H1 (cell line): Measurements from ENCODE around the gene GRK6. TPM values are rescaled to one million over a fixed set of nuclear protein-coding genes. Genes with fewer than 3 reads are reported as not detected.

ENCODE experiments used
- CTCF ChIA-PET: fragments of 300-600 bp; sonication (Branson Sonifier 250); formaldehyde crosslinking; loops from one replicate; lab custom pipeline; 2021; ENCODE audit not compliant: partially characterized antibody; lab: Charles Lee
- POLR2A ChIA-PET: fragments of 300-600 bp; sonication (Branson Sonifier 250); formaldehyde crosslinking; loops from one replicate; lab custom pipeline; 2021; ENCODE audit warnings: inconsistent platforms; ENCODE audit not compliant: partially characterized antibody; lab: Charles Lee
- DNase-seq, 2 experiments: peaks; one replicate each; pipeline versions ENCODE4 v3.0.0 to v3.0.0-alpha.2; 2010 to 2022; ENCODE audit warnings: low spot score in 2 of 2, low read depth in 1 of 2, mixed read lengths in 1 of 2
- FAIRE-seq: peaks from 2 replicates; lab custom pipeline; 2011; peaks lifted over from hg19 to GRCh38; lab: Jason Lieb, UNC
- H2AFZ ChIP-seq: 2 replicates; pipeline ENCODE4 v1.8.1; 2012; ENCODE audit warnings: low read length, inconsistent platforms
- H2AK5ac ChIP-seq: 2 replicates; pipeline ENCODE4 v1.6.1; 2013; ENCODE audit warnings: low read depth, low read length
- H2BK120ac ChIP-seq: replicated peaks from 2 replicates; pipeline ENCODE3; 2013; ENCODE audit warnings: low read depth, low read length, inconsistent platforms
- H2BK12ac ChIP-seq: 2 replicates; pipeline ENCODE4 v1.6.1; 2013; ENCODE audit warnings: low read depth, low read length
- H2BK15ac ChIP-seq: 2 replicates; pipeline ENCODE4 v1.6.1; 2013; ENCODE audit warnings: low read length
- H2BK20ac ChIP-seq: 2 replicates; pipeline ENCODE4 v1.6.1; 2013; ENCODE audit warnings: low read length
- H2BK5ac ChIP-seq: 2 replicates; pipeline ENCODE4 v1.6.1; 2013; ENCODE audit warnings: low read depth, low read length
- H3K14ac ChIP-seq: 2 replicates; pipeline ENCODE4 v1.6.1; 2013; ENCODE audit warnings: inconsistent platforms; ENCODE audit not compliant: insufficient read length
- H3K18ac ChIP-seq: 2 replicates; pipeline ENCODE4 v1.6.1; 2013; ENCODE audit warnings: low read length; ENCODE audit errors: extremely low read depth
- H3K23ac ChIP-seq: 2 replicates; pipeline ENCODE4 v1.6.1; 2013; ENCODE audit warnings: inconsistent platforms; ENCODE audit not compliant: insufficient read length
- H3K23me2 ChIP-seq: 2 replicates; pipeline ENCODE4 v1.6.1; 2013; ENCODE audit warnings: low read depth, low read length
- H3K27ac ChIP-seq: 2 replicates; pipeline ENCODE4 v1.6.1; 2011; ENCODE audit warnings: low read depth, low read length, inconsistent platforms
- H3K27me3 ChIP-seq, 4 experiments: replicated peaks in 1 of 4; 1 replicate in 1 of 4; 2 replicates in 3 of 4; pipeline versions ENCODE4 v1.6.1 to v1.8.1; 2011 to 2013; ENCODE audit warnings: low read length in 3 of 4, mild to moderate bottlenecking in 3 of 4, inconsistent platforms in 2 of 4, mixed read lengths in 2 of 4, moderate library complexity in 1 of 4; ENCODE audit not compliant: control insufficient read depth in 3 of 4, insufficient read depth in 3 of 4; ENCODE audit errors: extremely low read depth in 1 of 4
- H3K36me3 ChIP-seq, 4 experiments: 2 replicates each; pipeline versions ENCODE4 v1.6.1 to v1.8.1; 2011 to 2013; ENCODE audit warnings: mild to moderate bottlenecking in 4 of 4, low read length in 3 of 4, moderate library complexity in 2 of 4, control low read depth in 1 of 4, inconsistent platforms in 1 of 4; ENCODE audit not compliant: insufficient read depth in 4 of 4, control insufficient read depth in 2 of 4
- H3K4ac ChIP-seq: replicated peaks from 2 replicates; pipeline ENCODE3; 2013; ENCODE audit warnings: low read length, low read depth, mixed read lengths, inconsistent platforms; ENCODE audit not compliant: insufficient read length
- H3K4me1 ChIP-seq, 4 experiments: replicated peaks in 1 of 4; 1 replicate in 1 of 4; 2 replicates in 3 of 4; pipeline versions ENCODE4 v1.6.1 to v1.8.1; 2011 to 2013; ENCODE audit warnings: low read length in 3 of 4, inconsistent platforms in 2 of 4, mixed read lengths in 1 of 4; ENCODE audit not compliant: insufficient read depth in 4 of 4, control insufficient read depth in 3 of 4
- H3K4me2 ChIP-seq, 2 experiments: 2 replicates each; pipeline versions ENCODE4 v1.6.1 to v1.8.1; 2011 to 2013; ENCODE audit warnings: low read depth in 2 of 2, low read length in 2 of 2, control low read depth in 1 of 2, inconsistent platforms in 1 of 2, mild to moderate bottlenecking in 1 of 2; ENCODE audit not compliant: insufficient read depth in 1 of 2
- H3K4me3 ChIP-seq, 4 experiments: fragments of 200-600, 300-600 bp in 1 of 4; sonication (generic), shearing (Covaris generic), sonication (Bioruptor Twin) in 1 of 4; 2 replicates each; pipeline versions ENCODE4 v1.5.1 to v1.8.1; 2011 to 2016; ENCODE audit warnings: low read length in 4 of 4, low read depth in 3 of 4, control low read depth in 2 of 4, inconsistent platforms in 2 of 4, mild to moderate bottlenecking in 2 of 4, mixed read lengths in 1 of 4, moderate library complexity in 1 of 4; ENCODE audit not compliant: insufficient read depth in 2 of 4; ENCODE audit errors: extremely low read depth in 1 of 4
- H3K56ac ChIP-seq: replicated peaks from 2 replicates; pipeline ENCODE3; 2013; ENCODE audit warnings: low read depth, mild to moderate bottlenecking, mixed read lengths, low read length, inconsistent platforms; ENCODE audit not compliant: insufficient read length
- H3K79me1 ChIP-seq: 2 replicates; pipeline ENCODE4 v1.6.1; 2013; ENCODE audit warnings: low read depth, low read length, control low read depth
- H3K79me2 ChIP-seq, 2 experiments: 2 replicates each; pipeline versions ENCODE4 v1.6.1 to v1.8.1; 2012 to 2013; ENCODE audit warnings: low read length in 2 of 2, mild to moderate bottlenecking in 2 of 2, inconsistent platforms in 1 of 2; ENCODE audit not compliant: insufficient read depth in 2 of 2, control insufficient read depth in 1 of 2
- H3K9ac ChIP-seq, 4 experiments: replicated peaks in 1 of 4; 1 replicate in 1 of 4; 2 replicates in 3 of 4; pipeline versions ENCODE4 v1.6.1 to v1.8.1; 2011 to 2013; ENCODE audit warnings: low read depth in 3 of 4, low read length in 3 of 4, control low read depth in 2 of 4, mild to moderate bottlenecking in 2 of 4, moderate library complexity in 2 of 4, inconsistent platforms in 1 of 4; ENCODE audit errors: extremely low read depth in 1 of 4
- H3K9me3 ChIP-seq, 2 experiments: 2 replicates each; pipeline versions ENCODE4 v1.6.1 to v1.8.1; 2012 to 2013; ENCODE audit warnings: mild to moderate bottlenecking in 2 of 2, moderate library complexity in 2 of 2, control low read depth in 1 of 2, inconsistent platforms in 1 of 2, low read depth in 1 of 2, low read length in 1 of 2, mixed read lengths in 1 of 2; ENCODE audit not compliant: insufficient read depth in 2 of 2
- H4K20me1 ChIP-seq, 2 experiments: replicated peaks in 1 of 2; 2 replicates each; pipeline versions ENCODE3 to v1.8.1; 2011 to 2013; ENCODE audit warnings: inconsistent platforms in 2 of 2, low read length in 2 of 2, mild to moderate bottlenecking in 1 of 2; ENCODE audit not compliant: insufficient read depth in 2 of 2, control insufficient read depth in 1 of 2
- H4K5ac ChIP-seq: 2 replicates; pipeline ENCODE4 v1.6.1; 2013; ENCODE audit warnings: low read length, low read depth, mixed read lengths, inconsistent platforms; ENCODE audit not compliant: insufficient read length
- H4K8ac ChIP-seq: 2 replicates; pipeline ENCODE4 v1.8.0; 2013; ENCODE audit warnings: mild to moderate bottlenecking, moderate library complexity, low read length, inconsistent platforms; ENCODE audit not compliant: insufficient read depth; ENCODE audit errors: extremely low read depth
- H4K91ac ChIP-seq: replicated peaks from 2 replicates; pipeline ENCODE3; 2013; ENCODE audit warnings: low read length, mixed read lengths, inconsistent platforms; ENCODE audit not compliant: insufficient read length
- BACH1 ChIP-seq: IDR thresholded peaks from 2 replicates; pipeline ENCODE4 v1.6.1; 2012; ENCODE audit warnings: low read length, improper control_type of control experiment
- KDM1A ChIP-seq: fragments of 200-600, 300-600 bp; sonication (generic); IDR thresholded peaks from 2 replicates; pipeline ENCODE4 v1.7.1; 2016; ENCODE audit warnings: mild to moderate bottlenecking, low read length, borderline replicate concordance
- WGBS, 2 experiments: shearing (Covaris generic) in 1 of 2; methylation state at CpG; one replicate each; pipeline versions ENCODE4 v1.1.6 to v1.1.7; 2013 to 2015; ENCODE audit warnings: low lambda C conversion rate in 2 of 2, mixed read lengths in 2 of 2, inconsistent platforms in 1 of 2, low coverage in 1 of 2, missing lambda C conversion rate in 1 of 2; ENCODE audit not compliant: insufficient replicate concordance in 2 of 2, insufficient coverage in 1 of 2, insufficient read length in 1 of 2; ENCODE audit errors: extremely low coverage in 1 of 2, missing lambda C conversion rate in 1 of 2; 5-methylcytosine and 5-hydroxymethylcytosine counted together
- polyA plus RNA-seq, 7 experiments: library from polyadenylated mRNA; depleted of rRNA in 3 of 7; stranded (reverse) in 5 of 7; unstranded in 2 of 7; fragments of >200 nt in 5 of 7; fragments of 200-250 nt in 2 of 7; gene quantifications; 1 replicate in 5 of 7; 2 replicates in 1 of 7; 4 replicates in 1 of 7; pipeline versions ENCODE4 v1.2.1 to v1.2.3, GENCODE V29; 2011 to 2013; ENCODE audit warnings: missing spikeins in 2 of 7, mixed read lengths in 2 of 7
- total RNA-seq: library from RNA; stranded (reverse); fragmentation: NEBNext Ultra II Directional; extraction: Animal tissue kit (Norgen Biotek cat#: 25700); gene quantifications from 2 replicates; pipeline ENCODE4 v1.2.1, GENCODE V29; 2021
- TF ChIP-seq, protein P1 (sequence below): IDR thresholded peaks from 2 replicates; pipeline ENCODE4 v1.6.1; 2012; ENCODE audit warnings: inconsistent platforms

Gene GRK6
- total and polyA plus RNA-seq, 2 of the 8 experiments (the other 6 are each of a cell fraction or from before 2014, with no cell fraction given) = 31.8 to 57.8 TPM

DNA sequence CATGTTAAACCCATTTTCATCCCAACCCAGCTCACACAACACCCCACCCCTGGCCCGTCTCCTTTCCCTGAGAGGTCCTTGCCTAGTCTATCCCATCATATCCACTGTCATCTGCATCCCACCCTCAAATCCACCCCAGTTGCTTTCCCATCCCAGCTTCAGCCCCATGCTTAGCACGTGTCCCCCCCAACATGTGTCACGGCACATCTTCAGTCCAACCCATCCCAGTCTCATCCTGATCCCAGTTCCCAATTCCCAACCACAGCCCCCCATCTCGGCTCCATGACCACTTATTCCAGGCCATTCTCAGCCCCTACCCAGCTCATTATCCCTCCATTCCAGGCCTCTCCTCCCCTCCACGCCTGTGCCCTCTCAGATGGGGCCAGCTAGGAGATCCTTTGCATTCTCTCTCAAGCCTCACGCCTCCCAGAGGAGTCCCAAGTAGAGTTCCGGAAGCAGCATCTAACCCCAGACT is 47.6 kb downstream of the GRK6 start:
- no peak for DNase-seq
- peaks cover 11 to 46% (median 39%) of the 10 kb centered on the region in 4 experiments for H3K4me1 ChIP-seq

More for the DNA sequence above, 47.6 kb downstream of the GRK6 start:
- Histone ChIP-seq H3K9ac (peak overlapping the region in 1 of 4 experiments; percentile 21; a peak in 2 of 7 replicates), H2BK5ac (peak overlapping the region; percentile 81; the same call in 1 of the 2 replicates), H3K36me3 (peaks cover 3 to 23% (median 6%) of the 10 kb centered on the region in 4 experiments; a peak in 6 of 8 replicates), H3K27ac (no peak overlapping the region), H2BK15ac (peak overlapping the region; percentile 99), H3K79me2 (peaks cover 14 to 37% of the 10 kb centered on the region in 2 experiments), H3K4ac (peak overlapping the region; percentile 98), H4K20me1 (peaks cover 21 to 22% of the 10 kb centered on the region in 2 experiments), H2BK120ac (no peak overlapping the region), H3K18ac (peak overlapping the region; percentile 78), H4K8ac (no peak overlapping the region), H3K9me3 (no peaks in the 10 kb centered on the region), H2BK20ac (peak overlapping the region; percentile 90), H3K4me3 (peak overlapping the region; percentile 23 to 91 (median 40); a peak in 7 of 8 replicates), H4K5ac (peak overlapping the region; percentile 48), H2BK12ac (peak overlapping the region; percentile 94; the same call in 1 of the 2 replicates), H3K56ac (peak overlapping the region; percentile 62), H3K4me2 (peak overlapping the region; percentile 71 to 72), H3K23ac (no peak overlapping the region), H3K14ac (no peak overlapping the region), H4K91ac (peak overlapping the region; percentile 80), H2AFZ (no peak overlapping the region), H3K79me1 (peaks cover 19% of the 10 kb centered on the region), H3K27me3 (no peaks in the 10 kb centered on the region), H3K23me2 (peaks cover 3% of the 10 kb centered on the region), H2AK5ac (peak overlapping the region; percentile 65; the same call in 1 of the 2 replicates)
- TF ChIP-seq BACH1 = no peak
- TF ChIP-seq, protein P1, sequence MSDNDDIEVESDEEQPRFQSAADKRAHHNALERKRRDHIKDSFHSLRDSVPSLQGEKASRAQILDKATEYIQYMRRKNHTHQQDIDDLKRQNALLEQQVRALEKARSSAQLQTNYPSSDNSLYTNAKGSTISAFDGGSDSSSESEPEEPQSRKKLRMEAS = peak; percentile 75
- TF ChIP-seq KDM1A = peak; percentile 39; the same call in 1 of the 2 replicates
- ChIA-PET POLR2A (interaction anchor here (65.5 to 67.5 kb wide), 2 partner anchors 5 to 6 kb away, joined by 3349 read pairs; partner anchors contain the start of genes DBN1, DOK3, PDLIM7 and PRR7), CTCF (interaction anchor here (0.7 to 10.4 kb wide), 6 partner anchors 15 to 41 kb away, joined by 4 to 162 read pairs (median 24); partner anchors contain the start of gene PDLIM7)
- FAIRE-seq = no peak
- WGBS, 2 experiments = 52% methylated on average over 7 of the region's 7 CpGs; no CpG with 5 or more reads in 1 of the 2 experiments
